Activated B cell treated with CpG ODN at 0.5 μM for 24 hours (primary cell): Measurements from ENCODE around the gene ZFHX3. TPM values are rescaled to one million over a fixed set of nuclear protein-coding genes. Genes with fewer than 3 reads are reported as not detected.

Source experiments
- ATAC-seq: fragments of 200-7000 bp; cut with Tn5 transposase; one replicate; pipeline ENCODE4 v1.10.0; 2021; ENCODE audit warnings: low read depth, mild to moderate bottlenecking, moderate library complexity
- CTCF ChIA-PET: fragments of 350-600 bp; sonication (Branson Sonifier 250); formaldehyde crosslinking; loops from one replicate; lab custom pipeline; 2021; ENCODE audit warnings: antibody characterized with exemption; lab: Charles Lee
- POLR2A ChIA-PET: fragments of 350-600 bp; sonication (Branson Sonifier 250); formaldehyde crosslinking; loops from one replicate; lab custom pipeline; 2021; ENCODE audit warnings: antibody characterized with exemption; lab: Charles Lee
- DNase-seq: peaks from one replicate; pipeline ENCODE4 v3.0.0; 2022
- H3K27ac Mint-ChIP-seq: one replicate; pipeline ENCODE4 v1.8.0; 2020; ENCODE audit warnings: mixed read lengths
- H3K27me3 Mint-ChIP-seq: one replicate; pipeline ENCODE4 v1.8.0; 2021; ENCODE audit warnings: mixed read lengths
- H3K36me3 Mint-ChIP-seq: one replicate; pipeline ENCODE4 v1.8.0; 2021; ENCODE audit warnings: low read depth, mixed read lengths
- H3K4me1 Mint-ChIP-seq: one replicate; pipeline ENCODE4 v1.8.0; 2021; ENCODE audit warnings: mixed read lengths
- H3K4me3 Mint-ChIP-seq: one replicate; pipeline ENCODE4 v1.8.0; 2020; ENCODE audit warnings: mild to moderate bottlenecking, mixed read lengths
- H3K9me3 Mint-ChIP-seq: one replicate; pipeline ENCODE4 v1.8.0; 2020; ENCODE audit warnings: mixed read lengths
- intact Hi-C: fragments of 100-400 bp; cut with micrococcal nuclease; formaldehyde crosslinking; loops from one replicate; pipeline ENCODE4 v1.15.1; 2024
- total RNA-seq: library from RNA; stranded (reverse); gene quantifications from 2 replicates; pipeline ENCODE4 v1.2.3, GENCODE V29; 2022
- TF ChIP-seq, protein P1 (sequence below): fragments of 200-600 bp; IDR thresholded peaks from one replicate; pipeline ENCODE4 v1.8.0; 2022; ENCODE audit warnings: antibody characterized with exemption, mild to moderate bottlenecking

Gene ZFHX3
- total RNA-seq, 1 donor from 2014 or later: 9.2 TPM

DNA sequence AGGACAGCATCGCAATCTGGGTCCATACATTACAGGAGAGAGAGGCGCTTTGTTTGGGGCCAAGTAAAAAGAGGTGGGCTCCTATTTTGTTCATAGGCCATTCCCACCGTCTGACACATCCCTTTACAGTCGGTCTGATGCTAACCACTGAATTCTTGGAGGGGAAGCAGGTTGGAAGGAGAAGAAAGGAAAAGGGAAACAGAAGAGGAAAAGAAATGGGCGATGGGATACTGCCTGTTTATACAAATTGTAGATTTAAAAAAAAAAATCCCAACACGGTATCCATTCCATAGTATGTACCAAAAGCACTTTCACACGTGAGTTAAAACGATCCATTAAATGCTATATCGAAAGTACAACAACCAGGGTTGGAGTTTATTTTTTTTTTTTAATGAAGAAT lies 4.0 kb upstream of the ZFHX3 start:
- intact Hi-C loops: loop anchor here (10.0 kb wide), 2 partner anchors 647 to 1243 kb away; partner anchors contain the start of gene PSMD7
- no peak overlapping the region for H3K4me3 Mint-ChIP-seq
- no peak overlapping the region for H3K27ac Mint-ChIP-seq
- TF ChIP-seq, protein P1, sequence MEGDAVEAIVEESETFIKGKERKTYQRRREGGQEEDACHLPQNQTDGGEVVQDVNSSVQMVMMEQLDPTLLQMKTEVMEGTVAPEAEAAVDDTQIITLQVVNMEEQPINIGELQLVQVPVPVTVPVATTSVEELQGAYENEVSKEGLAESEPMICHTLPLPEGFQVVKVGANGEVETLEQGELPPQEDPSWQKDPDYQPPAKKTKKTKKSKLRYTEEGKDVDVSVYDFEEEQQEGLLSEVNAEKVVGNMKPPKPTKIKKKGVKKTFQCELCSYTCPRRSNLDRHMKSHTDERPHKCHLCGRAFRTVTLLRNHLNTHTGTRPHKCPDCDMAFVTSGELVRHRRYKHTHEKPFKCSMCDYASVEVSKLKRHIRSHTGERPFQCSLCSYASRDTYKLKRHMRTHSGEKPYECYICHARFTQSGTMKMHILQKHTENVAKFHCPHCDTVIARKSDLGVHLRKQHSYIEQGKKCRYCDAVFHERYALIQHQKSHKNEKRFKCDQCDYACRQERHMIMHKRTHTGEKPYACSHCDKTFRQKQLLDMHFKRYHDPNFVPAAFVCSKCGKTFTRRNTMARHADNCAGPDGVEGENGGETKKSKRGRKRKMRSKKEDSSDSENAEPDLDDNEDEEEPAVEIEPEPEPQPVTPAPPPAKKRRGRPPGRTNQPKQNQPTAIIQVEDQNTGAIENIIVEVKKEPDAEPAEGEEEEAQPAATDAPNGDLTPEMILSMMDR: no peak
- peaks cover 12% of the 10 kb centered on the region for H3K27me3 Mint-ChIP-seq
- H3K4me1 Mint-ChIP-seq: peaks cover 17% of the 10 kb centered on the region
- ATAC-seq: no peak
- POLR2A ChIA-PET: interaction anchor here (0.6 kb wide), 1 partner anchor 16 kb away, joined by 3 read pairs; no protein-coding TSS in a partner anchor
- CTCF ChIA-PET: interaction anchor here (1.0 kb wide), 1 partner anchor 220 kb away, joined by 5 read pairs; no protein-coding TSS in a partner anchor
- no peaks in the 10 kb centered on the region for H3K9me3 Mint-ChIP-seq
- H3K36me3 Mint-ChIP-seq: no peaks in the 10 kb centered on the region
- DNase-seq: no peak

DNA sequence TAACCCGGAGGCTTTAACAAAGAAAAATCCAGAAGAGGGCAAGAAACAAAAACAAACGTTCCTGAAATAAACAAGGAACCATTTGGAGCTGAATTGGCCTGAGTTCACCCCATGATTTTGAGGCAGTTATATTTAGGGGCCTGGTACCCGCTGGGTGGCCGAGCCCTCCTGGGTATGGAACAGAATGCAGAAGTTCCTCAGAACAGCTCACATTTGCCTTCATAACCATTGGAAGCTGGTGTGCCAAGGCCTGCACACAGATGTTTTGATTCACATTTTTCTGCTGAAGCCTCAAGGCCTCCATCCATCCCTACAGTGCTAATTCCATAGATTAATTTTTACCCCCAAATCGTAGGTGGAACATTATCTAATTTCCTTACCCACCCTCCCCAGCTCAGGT lies 3.3 kb upstream of the ZFHX3 start:
- H3K27me3 Mint-ChIP-seq: peaks cover 11% of the 10 kb centered on the region
- DNase-seq: no peak
- H3K4me1 Mint-ChIP-seq: peaks cover 17% of the 10 kb centered on the region
- intact Hi-C loops: loop anchor here (10.0 kb wide), 2 partner anchors 646 to 1244 kb away; partner anchors contain the start of gene PSMD7
- H3K4me3 Mint-ChIP-seq: no peak overlapping the region
- ChIA-PET POLR2A (no interaction called here), CTCF (interaction anchor here (1.0 kb wide), 1 partner anchor 219 kb away, joined by 5 read pairs; no protein-coding TSS in a partner anchor)
- no peaks in the 10 kb centered on the region for H3K9me3 Mint-ChIP-seq
- no peaks in the 10 kb centered on the region for H3K36me3 Mint-ChIP-seq
- no peak overlapping the region for H3K27ac Mint-ChIP-seq
- no peak for ATAC-seq
- TF ChIP-seq, protein P1: no peak

DNA sequence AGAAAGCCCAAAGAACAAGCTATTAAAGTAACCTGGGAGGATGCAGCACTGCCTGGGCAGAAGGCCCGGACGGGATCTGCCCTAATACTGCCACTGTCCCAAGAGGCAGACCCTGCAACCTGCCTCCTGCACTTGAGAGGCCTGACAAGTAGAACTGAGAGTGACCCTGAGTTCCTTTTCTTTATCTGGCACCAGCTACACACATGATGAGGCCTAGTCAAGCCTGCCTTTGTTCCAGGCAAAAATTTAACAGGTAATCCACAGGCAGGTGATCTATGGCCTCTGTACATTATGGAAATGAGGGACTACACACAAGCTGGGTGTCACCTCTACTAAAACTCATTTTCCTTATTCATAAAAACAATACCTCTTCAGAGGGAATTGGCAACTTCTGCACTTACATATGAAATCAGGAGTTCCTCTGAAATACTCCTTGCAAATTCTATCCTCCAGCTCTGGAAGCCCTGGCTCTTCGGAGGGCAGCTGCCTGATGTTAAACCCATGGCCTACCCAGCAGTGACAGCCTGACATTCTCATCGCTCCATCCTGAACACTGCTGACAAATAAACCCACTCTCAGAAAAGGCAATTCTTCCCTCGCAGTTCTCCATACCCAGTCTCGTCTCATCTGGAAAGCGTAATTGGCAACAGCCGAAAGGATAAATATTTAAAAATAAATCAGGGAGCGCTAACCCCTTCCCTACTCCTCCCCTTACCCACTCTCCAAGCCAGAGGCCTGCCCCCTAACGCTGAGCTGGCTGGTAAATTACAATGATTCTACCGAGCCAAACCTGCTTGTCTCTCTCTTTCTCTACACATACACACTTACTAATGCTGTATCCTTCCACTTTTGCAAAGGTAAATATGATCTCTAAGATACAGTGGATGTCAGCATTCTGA lies 2.5 kb upstream of the ZFHX3 start:
- intact Hi-C loops: loop anchor here (10.0 kb wide), 2 partner anchors 646 to 1244 kb away; partner anchors contain the start of gene PSMD7
- Mint-ChIP-seq H3K4me3 (no peak overlapping the region), H3K27me3 (peaks cover 8% of the 10 kb centered on the region), H3K27ac (no peak overlapping the region), H3K4me1 (peaks cover 15% of the 10 kb centered on the region), H3K36me3 (no peaks in the 10 kb centered on the region), H3K9me3 (no peaks in the 10 kb centered on the region)
- CTCF ChIA-PET: no interaction called here
- POLR2A ChIA-PET: no interaction called here
- TF ChIP-seq, protein P1: no peak
- DNase-seq: no peak
- no peak for ATAC-seq

DNA sequence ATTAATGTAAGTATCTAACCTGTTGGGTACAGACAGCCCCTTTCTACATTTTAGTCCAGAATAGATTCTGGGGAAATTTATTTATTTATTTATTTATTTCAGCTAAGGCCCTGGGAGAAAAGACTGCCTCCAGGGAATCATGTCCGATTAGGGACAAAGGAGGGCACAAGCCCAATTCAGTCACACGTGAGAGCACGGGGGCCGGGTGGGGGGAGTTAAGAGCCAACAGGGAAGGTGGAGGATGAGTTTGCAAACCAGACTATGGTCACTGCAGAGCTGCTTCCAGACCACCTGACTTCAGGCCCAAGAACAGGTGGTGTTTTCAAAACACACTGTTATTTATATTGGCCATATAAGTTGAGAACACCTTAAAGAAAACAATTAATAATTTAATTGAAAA lies 1.6 kb upstream of the ZFHX3 start:
- Mint-ChIP-seq H3K27me3 (peaks cover 8% of the 10 kb centered on the region), H3K4me3 (no peak overlapping the region), H3K27ac (no peak overlapping the region), H3K36me3 (no peaks in the 10 kb centered on the region), H3K9me3 (no peaks in the 10 kb centered on the region), H3K4me1 (peaks cover 15% of the 10 kb centered on the region)
- intact Hi-C loops: loop anchor here (5.0 kb wide), 2 partner anchors 382 to 877 kb away; partner anchors contain the start of gene PMFBP1
- ChIA-PET CTCF (interaction anchor here (1.0 kb wide), 1 partner anchor 217 kb away, joined by 3 read pairs; no protein-coding TSS in a partner anchor), POLR2A (no interaction called here)
- TF ChIP-seq, protein P1: no peak
- DNase-seq (no peak), ATAC-seq (no peak)

- Mint-ChIP-seq H3K27me3 (peaks cover 6% of the 10 kb centered on the region), H3K4me1 (peaks cover 15% of the 10 kb centered on the region), H3K36me3 (no peaks in the 10 kb centered on the region), H3K27ac (no peak overlapping the region), H3K4me3 (peak overlapping the region; percentile 70), H3K9me3 (no peaks in the 10 kb centered on the region)
- DNase-seq: no peak
- TF ChIP-seq, protein P1: no peak
- no peak for ATAC-seq
- ChIA-PET POLR2A (no interaction called here), CTCF (interaction anchor here (1.0 kb wide), 1 partner anchor 217 kb away, joined by 3 read pairs; no protein-coding TSS in a partner anchor)
- intact Hi-C loops: loop anchor here (5.0 kb wide), 2 partner anchors 382 to 877 kb away; partner anchors contain the start of gene PMFBP1
These were observed 1.2 kb upstream of the ZFHX3 start for GRCh38 chr16:73049091-73049490.
